GM18868 (cell line): ENCODE results near the gene DDA1.
"Not testable (repeated sequence)": the region's sequence is repeated elsewhere in the genome, so short reads cannot be mapped to it uniquely, and the experiment has no call there.

ENCODE experiments used
- ATAC-seq: cut with Tn5 transposase; IDR thresholded peaks from one replicate; pipeline ENCODE4 v1.9.1; 2021; ENCODE audit warnings: mild to moderate bottlenecking, moderate library complexity; ENCODE audit not compliant: unreplicated experiment

The DDA1 gene

GRCh38 chr19:17309198-17309964, at the start of gene DDA1:
Gene DDA1, plus strand, starts transcription at chr19:17309563. Its CDS starts 92 bp downstream, at chr19:17309655.
- ATAC-seq = peak; percentile 63

DNA sequence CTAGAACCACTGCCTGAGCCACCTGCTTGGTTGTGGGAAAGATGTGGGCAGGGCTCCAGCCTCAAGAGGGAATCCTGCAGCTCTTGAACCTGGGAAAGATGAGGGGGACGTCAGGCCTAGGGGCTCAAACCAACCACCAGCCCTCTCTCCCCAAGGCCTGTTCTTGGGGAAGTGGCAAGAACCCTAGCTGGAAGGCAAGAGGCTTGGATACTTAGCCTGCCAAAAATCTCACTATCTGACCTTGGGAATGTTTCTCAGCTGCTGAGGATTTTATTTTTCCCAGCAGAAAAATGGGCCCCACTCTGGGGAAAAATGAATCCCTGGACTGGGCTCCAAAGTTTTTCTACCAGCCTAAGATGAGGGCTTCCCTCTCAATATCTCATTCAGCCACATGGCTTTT, 49.4 kb upstream of the DDA1 start:
- no peak for ATAC-seq

- ATAC-seq = peak; percentile 66
Observed at GRCh38 chr19:17260842-17261325, 48.5 kb upstream of the DDA1 start.

DNA sequence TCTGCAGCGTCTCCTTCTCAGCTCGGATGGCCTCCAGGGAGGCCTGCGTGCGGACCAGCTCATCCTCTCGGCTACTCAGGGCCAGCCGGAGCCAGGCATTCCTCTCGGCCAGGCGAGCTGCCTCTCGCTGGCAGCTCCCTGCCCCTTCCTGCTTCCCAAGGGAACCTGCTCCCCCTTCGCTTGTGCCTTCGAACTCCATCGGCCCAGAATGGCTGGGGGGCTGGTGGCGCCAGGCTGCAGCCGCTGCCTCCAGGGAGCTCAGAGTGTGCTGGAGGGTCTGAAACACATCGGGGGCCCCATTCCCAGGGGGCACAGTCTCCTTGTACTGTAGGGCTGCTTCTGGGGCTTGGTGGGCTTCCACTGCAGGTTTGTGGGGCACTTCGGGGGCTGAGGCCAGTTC, 46.8 kb upstream of the DDA1 start:
- no peak for ATAC-seq

DNA sequence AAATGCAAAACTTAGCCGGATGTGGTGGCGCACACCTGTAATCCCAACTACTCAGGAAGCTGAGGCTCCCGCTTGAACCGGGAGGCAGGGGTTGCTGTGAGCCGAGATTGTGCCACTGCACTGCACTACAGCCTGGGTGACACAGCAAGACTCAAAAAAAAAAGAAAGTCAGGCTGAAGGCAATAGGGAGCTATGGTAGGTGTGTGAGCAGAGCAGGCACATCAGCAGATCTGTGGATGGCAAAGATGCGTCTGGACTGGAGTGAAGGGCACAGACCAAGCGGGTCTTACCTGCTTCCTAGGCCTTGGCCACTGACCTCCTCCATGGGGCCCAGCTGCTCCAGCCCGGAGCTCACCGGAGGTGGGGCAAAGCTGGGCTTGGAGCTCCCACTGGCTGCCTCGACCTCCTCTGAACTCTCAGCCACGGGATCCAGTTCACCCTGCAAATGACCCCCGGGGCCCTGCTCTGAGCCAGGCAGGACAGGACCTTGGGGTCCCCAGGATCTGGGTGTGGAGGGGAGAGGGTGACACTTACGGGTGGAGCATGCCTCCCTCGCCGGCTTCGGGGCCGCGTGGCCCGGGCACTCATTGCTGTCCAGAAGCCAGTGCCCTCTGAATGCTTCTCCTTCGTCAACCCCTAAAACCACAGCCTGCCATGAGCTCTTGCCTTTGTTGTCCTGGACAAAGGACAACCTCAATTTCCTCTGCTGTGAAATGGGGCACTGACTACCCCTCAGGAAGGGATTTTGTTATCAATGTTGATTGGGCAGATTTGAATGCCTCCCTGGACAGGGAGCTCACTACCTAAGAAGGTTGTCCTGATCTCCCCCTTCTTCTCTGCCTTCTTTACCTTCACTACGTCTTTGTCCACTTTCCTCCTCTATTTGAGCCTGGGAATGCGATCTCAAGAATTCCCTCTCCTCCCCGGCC, 45.4 kb upstream of the DDA1 start:
- no peak for ATAC-seq

DNA sequence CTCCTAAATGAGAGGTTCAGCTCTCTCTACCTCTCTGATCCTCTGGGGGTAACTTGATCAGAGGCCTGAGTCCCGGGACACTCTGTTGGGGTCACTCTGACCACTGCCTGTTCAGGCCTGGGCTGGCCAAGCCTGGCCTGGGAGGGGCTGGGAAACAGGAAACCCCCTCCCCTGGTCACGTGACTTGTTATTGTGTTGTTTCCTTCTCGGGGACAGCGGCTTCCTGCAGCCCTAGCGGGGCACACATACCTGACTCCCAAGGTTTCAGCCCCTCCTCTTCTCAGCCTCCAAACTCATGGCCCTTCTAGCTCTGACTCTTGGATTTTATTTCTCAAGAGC, 44.8 kb upstream of the DDA1 start, which contains the start of gene USHBP1:
USHBP1 (minus strand) TSS at position 105 of the 339 bp plus-strand sequence. CDS start 446 bp downstream, outside the sequence.
- ATAC-seq = no peak

DNA sequence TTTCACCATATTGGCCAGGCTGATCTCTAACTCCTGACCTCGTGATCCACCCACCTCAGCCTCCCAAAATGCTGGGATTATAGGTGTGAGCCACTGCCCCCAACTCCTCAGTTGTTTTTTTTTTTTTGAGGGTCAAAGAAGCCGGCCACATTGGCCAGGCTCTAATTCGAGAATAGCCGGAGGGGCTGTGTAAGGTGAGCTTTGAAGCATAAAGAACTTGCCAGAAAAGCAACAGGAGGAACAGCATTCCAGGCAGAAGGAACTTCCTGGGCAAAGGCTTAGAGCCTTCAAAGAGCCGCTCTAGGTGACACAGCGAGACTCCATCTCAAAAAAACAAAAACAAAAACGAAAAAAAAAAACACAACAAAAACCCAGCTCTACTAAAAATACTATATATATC, 43.3 kb upstream of the DDA1 start:
- no peak for ATAC-seq

DNA sequence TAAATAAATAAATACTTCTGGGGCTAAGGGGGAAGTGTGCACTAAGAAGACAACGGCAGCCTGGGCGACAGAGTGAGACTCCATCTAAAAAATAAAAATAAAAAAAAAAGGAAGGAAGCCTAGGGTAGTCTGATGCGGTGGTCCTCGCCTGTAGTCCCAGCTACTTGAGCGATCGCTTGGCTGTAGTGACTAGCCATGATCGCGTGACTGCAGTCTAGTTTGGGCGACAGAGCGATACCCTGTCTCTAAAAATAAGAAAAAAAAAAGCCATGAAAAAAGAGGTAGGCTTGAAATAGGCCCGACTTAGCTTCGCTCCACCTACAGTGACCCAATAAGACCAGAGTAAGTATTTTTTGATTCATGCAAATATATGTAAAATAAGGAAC, 42.8 kb upstream of the DDA1 start:
- no peak for ATAC-seq

- ATAC-seq = peak; percentile 88
Observed at GRCh38 chr19:17266975-17267788, 42.2 kb upstream of the DDA1 start, which contains the start of gene BABAM1. Gene BABAM1, plus strand, starts transcription at chr19:17267443. Its CDS starts 1,364 bp downstream, at chr19:17268807.

DNA sequence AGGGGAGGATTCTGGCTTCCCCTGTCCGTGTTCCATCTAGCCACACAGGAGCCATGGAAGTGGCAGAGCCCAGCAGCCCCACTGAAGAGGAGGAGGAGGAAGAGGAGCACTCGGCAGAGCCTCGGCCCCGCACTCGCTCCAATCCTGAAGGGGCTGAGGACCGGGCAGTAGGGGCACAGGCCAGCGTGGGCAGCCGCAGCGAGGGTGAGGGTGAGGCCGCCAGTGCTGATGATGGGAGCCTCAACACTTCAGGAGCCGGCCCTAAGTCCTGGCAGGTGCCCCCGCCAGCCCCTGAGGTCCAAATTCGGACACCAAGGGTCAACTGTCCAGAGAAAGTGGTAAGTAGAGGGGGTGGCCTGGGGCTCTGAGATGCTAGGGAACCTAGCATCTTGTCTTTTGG, 40.6 kb upstream of the DDA1 start:
- ATAC-seq = no peak

- not testable (repeated sequence) for ATAC-seq
Observed at GRCh38 chr19:17274892-17275291, 34.5 kb upstream of the DDA1 start.

DNA sequence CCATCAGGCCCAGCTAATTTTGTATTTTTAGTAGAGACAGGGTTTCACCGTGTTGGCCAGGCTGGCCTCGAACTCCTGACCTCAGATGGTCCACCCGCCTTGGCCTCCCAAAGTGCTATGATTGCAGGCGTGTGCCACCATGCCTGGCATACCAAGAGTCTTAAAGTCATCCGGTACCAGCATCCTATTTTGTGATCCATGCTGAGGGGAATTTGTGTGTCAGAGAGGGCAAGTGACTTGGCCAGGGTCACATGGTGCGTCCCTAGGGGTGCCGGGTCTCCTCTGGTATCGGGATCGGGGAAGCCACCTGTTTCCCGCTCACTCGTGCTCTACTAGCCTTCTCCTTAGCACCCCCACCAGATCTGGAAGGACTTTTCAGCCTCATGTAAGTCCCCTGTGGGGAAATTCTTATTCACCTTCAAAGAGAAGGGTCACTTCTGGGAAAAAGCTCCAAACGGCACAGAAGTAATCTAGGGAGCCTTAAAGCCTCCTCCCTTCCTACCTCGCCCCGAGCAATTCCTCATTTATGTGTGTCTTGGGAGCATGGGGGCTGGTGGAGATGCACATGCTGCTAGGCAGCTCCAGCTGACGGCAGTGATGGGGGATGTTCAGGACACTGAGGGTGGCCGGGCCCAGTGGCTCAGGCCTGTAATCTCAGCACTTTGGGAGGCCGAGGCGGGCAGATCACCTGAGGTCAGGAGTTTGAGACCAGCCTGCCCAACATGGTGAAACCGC, 33.8 kb upstream of the DDA1 start:
- ATAC-seq = no peak

- no peak for ATAC-seq
Observed at GRCh38 chr19:17279436-17279835, 29.9 kb upstream of the DDA1 start.

DNA sequence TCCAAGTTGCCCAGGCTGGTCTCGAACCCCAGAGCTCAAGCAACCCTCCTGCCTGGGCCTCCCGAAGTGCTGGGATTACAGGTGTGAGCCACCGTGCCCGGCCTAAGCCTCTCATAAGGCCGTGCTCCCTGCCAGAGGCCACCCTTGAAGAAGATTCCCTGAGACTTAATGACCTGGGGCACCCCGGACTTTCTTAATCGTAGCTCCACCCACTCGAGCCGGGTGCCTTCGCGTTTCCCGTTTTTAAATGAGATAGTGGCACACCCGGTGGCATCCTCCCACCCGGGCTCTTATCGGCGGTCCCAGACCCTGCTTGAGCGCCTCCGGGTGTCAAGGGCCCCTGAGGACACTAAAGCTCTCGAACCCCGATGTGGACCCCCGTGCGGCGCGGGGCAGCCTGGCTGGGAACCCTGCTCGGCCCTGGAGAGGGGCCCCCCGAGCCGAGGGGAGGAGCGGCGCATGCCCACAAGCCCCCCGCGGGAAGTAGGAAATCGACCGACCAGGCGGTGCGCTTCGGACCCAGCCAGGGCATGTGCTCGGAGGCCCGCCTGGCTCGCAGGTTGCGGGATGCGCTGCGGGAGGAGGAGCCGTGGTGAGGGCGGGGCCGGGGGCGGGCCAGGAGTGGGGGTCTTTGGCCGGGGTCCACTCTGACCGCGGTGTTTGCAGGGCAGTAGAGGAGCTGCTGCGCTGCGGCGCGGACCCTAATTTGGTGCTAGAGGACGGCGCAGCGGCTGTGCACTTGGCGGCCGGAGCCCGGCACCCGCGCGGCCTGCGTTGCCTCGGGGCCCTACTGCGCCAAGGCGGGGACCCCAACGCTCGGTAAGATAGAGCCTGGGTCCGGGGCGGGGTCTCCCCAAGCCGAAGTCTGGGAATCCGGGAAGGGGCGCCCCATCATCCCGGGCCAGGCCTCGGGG, 27.7 kb upstream of the DDA1 start, which contains the start of gene ANKLE1:
ANKLE1 (plus strand) TSS at position 511 of the 914 bp plus-strand sequence; CDS start at position 531, 20 bp downstream.
- no peak for ATAC-seq

- ATAC-seq = no peak
Observed at GRCh38 chr19:17282488-17283125, 26.8 kb upstream of the DDA1 start.

- no peak for ATAC-seq
Observed at GRCh38 chr19:17283504-17283996, 25.8 kb upstream of the DDA1 start.

- no peak for ATAC-seq
Observed at GRCh38 chr19:17285415-17286135, 23.8 kb upstream of the DDA1 start.

- ATAC-seq = no peak
Observed at GRCh38 chr19:17286263-17286662, 23.1 kb upstream of the DDA1 start.
